GM23248 (cell line): ENCODE measurements around the gene USF2.

Experiments used
- EZH2 ChIP-seq: fragments of 200-600 bp; sonication (generic); IDR thresholded peaks from 2 replicates; pipeline ENCODE4 v1.6.1; 2018; ENCODE audit warnings: antibody characterized with exemption, mild to moderate bottlenecking; ENCODE audit not compliant: insufficient read depth, poor library complexity, severe bottlenecking
- EZH2phosphoT487 ChIP-seq: fragments of 200-600 bp; sonication (generic); IDR thresholded peaks from 2 replicates; pipeline ENCODE4 v1.6.1; 2018; ENCODE audit warnings: antibody characterized with exemption, moderate library complexity, mild to moderate bottlenecking, low read depth; ENCODE audit not compliant: insufficient read depth

- no peak for TF ChIP-seq EZH2
- TF ChIP-seq EZH2phosphoT487 = no peak
Measured at GRCh38 chr19:35285095-35285449, 16.3 kb downstream of the USF2 start.
